GM19395 (cell line): ENCODE measurements around the gene ADNP.
A peak's percentile ranks its signal among the peaks of the same experiment; 100 is the strongest.

Experiments used
- ATAC-seq: cut with Tn5 transposase; IDR thresholded peaks from one replicate; pipeline ENCODE4 v1.9.1; 2021; ENCODE audit warnings: mild to moderate bottlenecking, moderate library complexity; ENCODE audit not compliant: unreplicated experiment

ADNP gene

DNA sequence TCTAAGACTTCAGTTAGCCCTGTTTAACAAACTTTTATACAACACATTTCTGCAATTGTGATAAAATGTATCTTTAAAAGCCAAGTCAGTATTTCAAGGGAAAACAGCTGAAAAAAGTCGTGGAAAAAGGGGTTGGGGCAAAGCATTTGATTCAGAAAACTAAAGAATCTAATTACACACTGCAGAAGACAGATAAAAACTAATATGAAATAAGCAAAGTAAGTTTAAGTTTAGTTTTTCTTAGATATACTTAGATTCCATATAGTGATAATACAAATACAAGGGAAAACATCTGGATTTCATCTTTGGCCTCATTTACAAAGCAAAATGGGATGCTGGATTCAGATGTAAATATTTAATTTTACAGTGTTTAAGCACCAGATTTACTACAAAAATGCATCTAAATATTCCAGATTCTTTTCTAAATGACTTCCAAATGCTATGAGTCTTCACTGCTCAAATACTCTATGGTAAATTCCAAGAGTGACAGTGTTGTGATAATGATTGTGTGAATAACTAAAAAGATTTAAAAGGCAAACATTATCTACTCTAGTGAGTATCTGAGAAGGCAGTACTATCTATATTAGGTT, 1.5 kb upstream of the ADNP start:
- ATAC-seq: no peak

- ATAC-seq: no peak
Measured at GRCh38 chr20:50932016-50932485, 814 bp upstream of the ADNP start.

- ATAC-seq: peak; percentile 20
Measured at GRCh38 chr20:50930976-50931305, 296 bp downstream of the ADNP start.

DNA sequence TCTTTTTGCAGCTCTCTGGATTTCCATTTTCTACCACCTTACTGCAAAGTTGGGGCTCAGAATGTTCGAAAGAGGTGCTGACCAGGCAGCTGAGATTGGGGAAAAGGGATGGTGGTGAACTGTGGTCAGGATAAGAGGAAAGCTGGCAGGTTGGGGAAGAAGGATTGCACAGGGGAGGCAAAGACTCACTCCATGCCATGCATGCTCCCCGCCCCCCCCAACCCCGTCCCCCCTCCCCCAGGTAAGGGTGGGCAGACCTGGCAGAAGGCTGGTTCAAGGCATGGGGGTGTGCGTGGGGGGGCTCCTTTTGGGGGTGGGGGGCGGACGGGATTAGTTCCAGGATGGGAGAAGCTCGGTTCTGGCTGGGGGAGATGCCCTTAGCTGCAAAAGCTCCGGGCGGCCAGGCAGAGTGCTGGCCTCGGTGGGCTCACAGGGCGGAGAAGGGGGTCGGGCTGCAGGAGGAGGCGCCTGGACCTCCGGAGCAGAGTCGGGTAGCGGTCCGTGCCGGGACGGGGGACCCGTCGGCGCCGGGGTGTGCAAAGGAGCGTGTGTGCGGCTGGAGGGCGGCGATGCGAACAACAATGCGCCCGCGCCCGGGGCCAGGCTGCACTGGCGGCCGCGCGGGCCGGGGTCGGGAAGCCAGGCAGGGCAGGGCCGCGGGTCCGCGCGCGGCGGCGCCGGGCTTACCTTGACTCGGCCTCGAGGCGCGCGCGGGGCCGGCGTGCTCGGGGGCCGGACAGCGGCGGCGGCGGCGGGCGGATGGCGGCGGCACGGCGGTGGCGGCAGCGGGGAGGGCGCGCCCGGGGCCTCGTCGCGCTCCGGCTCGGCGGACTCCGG, 880 bp downstream of the ADNP start:
- ATAC-seq: peak; percentile 1

GRCh38 chr20:50929299-50930138, 1.7 kb downstream of the ADNP start:
- peak; percentile 65 for ATAC-seq

DNA sequence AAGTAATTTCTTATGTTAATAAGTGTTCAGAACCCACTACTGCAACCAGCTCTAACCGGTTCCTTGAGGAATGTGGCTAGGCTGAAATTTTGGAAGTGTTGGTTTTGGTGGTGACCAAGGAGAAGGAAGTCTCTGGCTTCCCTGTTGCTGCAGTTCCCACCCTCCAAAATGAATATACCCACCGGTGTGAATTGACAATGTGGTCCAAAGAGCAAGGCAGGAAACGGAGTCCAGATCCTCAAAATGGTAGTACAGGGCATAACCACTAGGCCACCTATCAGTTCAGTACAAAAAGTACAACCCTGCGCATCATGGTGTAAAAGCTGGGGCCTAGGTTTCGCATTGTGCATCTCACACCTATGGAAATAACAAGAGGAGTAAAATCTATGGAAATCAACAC, 2.8 kb downstream of the ADNP start:
- ATAC-seq: no peak

DNA sequence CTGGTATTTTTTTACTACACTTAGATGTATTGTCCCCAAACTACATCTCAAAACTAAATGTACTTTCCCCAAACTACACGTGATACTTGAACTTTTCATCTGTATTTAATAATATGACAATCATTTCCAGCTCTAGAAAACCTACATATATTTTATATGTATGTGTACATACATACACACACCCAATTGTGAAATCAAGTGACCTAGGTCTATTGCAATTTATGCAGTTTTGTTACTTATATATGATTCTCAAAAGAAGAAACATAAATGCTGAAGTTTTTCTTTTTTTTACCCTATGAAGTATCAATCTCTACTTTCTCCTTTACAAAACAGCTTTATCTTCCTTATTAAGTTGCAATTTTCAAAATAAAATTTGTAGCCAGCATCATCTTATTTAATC, 4.7 kb downstream of the ADNP start:
- ATAC-seq: no peak

DNA sequence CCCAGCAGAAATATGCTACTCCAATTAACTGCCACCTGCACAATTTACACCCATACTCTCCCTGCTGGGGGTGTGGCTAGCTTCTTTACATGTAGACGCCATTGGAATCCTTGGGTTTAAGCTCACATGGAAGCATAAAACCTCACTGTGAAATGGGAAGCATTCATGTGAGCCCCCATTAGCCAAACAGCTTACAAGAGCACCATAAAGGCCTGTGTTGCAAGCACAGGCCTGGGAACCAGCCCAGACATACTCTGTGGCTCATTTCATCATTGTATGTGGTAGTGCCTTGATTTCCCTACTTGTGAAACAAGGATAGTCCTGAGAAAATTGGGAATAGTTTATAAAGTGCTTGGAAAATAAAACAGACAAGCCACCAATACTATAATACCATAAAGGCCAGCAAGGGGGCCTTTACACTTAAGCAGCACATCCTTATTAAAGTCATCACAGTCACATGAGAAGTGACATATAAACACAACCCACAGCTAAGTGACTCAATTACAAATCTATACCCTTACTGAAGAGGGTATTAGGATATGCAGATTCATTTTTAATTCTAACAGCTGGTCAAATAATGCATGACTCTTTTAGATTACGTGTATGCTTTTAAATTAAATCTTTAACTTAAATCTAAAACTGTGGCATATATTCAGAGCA, 6.8 kb downstream of the ADNP start:
- ATAC-seq: no peak

GRCh38 chr20:50921803-50922501, 9.3 kb downstream of the ADNP start:
- no peak for ATAC-seq

GRCh38 chr20:50920997-50921396, 10.2 kb downstream of the ADNP start:
- no peak for ATAC-seq

DNA sequence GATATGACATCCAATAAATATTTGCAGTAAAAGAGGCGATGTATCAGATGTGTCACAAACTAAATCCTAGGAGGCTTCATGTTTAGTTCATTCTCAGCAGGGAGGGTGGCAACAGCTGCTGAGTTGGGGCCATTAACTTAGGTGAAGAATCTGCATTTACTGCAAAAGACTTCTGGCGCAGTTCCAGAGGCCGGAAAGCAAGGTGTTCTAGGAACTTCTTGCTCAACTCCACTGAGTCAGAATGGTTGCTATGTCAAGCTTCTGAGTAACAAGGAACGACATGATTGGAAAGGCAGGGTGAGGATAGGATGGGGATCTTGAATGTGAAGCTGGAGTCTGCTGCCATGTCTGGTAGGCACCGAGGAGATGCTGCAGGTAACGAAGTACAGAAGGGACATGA, 11.7 kb downstream of the ADNP start:
- no peak for ATAC-seq

- ATAC-seq: no peak
Measured at GRCh38 chr20:50918403-50918802, 12.8 kb downstream of the ADNP start.

DNA sequence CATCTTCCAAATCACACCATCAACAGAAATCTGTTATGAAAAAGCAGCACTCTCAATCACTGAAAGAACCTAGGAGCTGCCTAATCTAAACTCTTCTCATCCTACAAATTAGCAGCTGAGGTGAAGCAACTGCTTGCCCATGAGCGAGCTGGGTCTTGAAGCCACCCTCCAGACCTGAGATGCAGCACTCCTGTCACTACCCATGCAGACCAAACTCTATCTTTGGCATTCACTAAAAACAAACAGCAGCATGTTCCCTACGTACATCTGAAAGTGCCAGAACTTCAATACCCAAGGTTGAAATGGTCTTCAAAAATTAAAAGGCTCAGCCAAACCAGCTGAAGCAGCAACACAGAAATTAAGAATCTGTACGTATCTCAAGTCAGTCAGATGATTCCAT, 14.3 kb downstream of the ADNP start:
- ATAC-seq: no peak

- ATAC-seq: no peak
Measured at GRCh38 chr20:50916257-50916656, 15.0 kb downstream of the ADNP start.

GRCh38 chr20:50915424-50915823, 15.8 kb downstream of the ADNP start:
- no peak for ATAC-seq

DNA sequence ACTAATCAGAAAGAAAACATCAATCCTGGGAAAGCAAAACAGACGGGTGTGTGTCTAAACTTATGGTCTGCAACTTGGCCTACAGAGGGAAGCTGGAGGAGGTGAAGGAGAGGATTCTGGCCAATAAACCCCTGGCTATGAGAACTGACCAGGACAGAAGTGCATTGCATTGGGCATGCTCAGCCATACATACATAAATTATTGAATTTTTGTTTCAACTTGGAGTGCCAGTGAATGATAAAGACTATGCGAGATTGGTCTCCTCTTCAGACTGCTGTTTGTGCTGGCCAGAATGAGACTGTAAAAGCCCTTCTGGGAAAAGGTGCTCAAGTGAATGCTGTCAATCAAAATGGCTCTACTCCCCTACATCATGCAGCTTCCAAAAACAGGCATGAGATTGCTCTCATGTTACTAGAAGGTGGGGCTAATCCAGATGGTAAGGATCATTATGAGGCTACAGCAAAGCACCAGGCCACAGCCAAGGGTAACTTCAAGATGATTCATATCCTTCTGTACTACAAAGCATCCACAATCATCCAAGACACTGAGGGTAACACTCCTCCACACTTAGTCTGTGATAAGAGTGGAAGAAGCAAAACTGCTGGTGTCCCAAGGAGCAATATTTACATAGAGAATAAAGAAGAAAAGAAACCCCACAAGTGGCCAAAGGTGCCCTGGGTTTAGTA, 17.4 kb downstream of the ADNP start:
- no peak for ATAC-seq

- ATAC-seq: no peak
Measured at GRCh38 chr20:50911716-50912115, 19.5 kb downstream of the ADNP start.

DNA sequence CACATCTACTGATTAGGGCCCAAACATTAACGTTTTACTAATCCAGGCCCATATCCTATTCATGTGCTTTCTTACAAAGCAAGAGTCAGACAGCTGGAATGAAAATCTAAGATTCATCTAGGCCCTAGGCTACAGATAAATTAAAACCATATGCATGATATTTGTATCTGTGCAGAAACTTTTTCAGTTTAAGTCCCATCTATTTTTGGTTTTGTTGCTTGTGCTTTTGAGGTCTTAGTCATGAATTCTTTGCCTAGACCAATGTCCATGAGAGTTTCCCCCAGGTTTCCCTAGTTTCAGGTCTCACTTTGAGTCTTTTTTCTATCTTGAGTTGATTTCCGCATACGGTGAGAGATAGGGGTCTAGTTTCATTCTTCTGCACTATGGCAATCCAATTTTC, 20.2 kb downstream of the ADNP start:
- ATAC-seq: no peak

DNA sequence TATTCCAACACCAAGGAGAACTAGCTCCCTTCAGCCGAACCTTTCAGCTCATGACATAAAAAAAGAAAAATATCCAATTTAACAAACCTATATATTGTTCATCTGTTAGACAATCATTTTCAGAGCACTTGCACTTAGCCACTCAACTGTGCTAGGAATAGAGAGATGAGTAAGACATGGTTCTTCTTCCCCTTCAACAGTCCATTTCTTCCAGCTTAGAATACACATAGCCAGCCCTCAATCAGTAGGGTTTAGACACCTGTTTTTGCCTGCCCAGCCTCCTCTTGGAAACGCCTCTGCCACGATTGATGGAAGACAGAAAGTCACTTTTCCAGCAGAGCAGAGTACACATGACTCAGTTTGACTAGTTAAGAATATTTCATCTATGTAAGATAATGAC, 21.8 kb downstream of the ADNP start:
- ATAC-seq: no peak

GRCh38 chr20:50904067-50904570, 27.1 kb downstream of the ADNP start:
- ATAC-seq: no peak
